ENCODE data around the gene STON1.
A peak's percentile ranks its signal among the peaks of the same experiment; 100 is the strongest.

Gene STON1, protein sequence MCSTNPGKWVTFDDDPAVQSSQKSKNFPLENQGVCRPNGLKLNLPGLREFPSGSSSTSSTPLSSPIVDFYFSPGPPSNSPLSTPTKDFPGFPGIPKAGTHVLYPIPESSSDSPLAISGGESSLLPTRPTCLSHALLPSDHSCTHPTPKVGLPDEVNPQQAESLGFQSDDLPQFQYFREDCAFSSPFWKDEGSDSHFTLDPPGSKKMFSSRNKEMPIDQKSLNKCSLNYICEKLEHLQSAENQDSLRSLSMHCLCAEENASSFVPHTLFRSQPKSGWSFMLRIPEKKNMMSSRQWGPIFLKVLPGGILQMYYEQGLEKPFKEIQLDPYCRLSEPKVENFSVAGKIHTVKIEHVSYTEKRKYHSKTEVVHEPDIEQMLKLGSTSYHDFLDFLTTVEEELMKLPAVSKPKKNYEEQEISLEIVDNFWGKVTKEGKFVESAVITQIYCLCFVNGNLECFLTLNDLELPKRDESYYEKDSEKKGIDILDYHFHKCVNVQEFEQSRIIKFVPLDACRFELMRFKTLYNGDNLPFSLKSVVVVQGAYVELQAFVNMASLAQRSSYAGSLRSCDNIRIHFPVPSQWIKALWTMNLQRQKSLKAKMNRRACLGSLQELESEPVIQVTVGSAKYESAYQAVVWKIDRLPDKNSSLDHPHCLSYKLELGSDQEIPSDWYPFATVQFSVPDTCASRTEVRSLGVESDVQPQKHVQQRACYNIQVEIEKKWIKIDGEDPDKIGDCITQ

DNA sequence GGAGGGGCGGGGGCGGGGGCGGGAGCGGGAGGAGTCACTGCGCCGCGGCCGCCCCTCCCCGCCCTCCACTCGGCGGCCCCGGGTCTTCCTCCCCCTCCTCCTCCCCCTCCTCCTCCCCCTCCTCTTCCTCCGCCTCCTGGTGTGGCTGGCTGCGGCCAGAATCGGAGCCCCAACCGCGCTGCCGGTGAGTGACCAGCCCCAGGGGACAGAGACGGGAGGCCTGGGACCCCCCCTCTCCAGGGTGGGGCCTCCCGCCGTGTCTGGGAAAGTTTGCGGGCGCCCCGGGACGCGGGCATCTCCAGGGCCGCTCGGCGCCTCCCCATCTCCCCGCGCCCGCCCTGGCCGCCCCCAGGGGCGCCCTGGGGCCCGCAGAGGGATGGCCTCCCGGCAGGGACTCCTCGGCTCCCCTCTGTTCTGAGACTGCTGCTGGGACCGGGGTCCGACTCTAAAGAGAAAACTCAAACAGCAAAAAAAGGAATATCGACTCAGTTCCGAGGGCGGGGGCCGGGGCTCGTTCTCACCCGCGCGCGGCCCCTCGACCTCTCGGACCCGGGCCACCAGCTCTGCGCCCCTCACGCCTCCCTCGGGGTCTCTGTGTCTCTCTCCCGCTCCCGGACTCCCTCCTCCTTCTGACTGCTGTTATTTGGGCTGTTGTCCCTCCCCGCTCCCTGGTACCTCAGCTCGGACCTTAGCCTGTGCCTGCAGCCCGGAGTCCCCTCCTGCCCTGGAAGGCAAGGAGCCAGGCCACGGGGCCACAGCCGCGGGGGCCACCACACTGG is at the start of gene STON1:
TSS of gene STON1 (plus strand) at position 122 of the 779 bp plus-strand sequence. CDS start 50,480 bp downstream, outside the sequence.
- H3K4me1 ChIP-seq (ENCODE audit: insufficient read depth, low read length): peaks cover 29% of the 10 kb centered on the region
- H2AFZ ChIP-seq (ENCODE audit: low read depth, low read length): peak within 1 kb of the TSS; percentile 89
- no peaks in the 10 kb centered on the region for H3K36me3 ChIP-seq (ENCODE audit: insufficient read depth, low read length)
- peak within 1 kb of the TSS; percentile 72 for H3K4me3 ChIP-seq (ENCODE audit: low read length)
- no peaks in the 10 kb centered on the region for H3K9me3 ChIP-seq (ENCODE audit: low read length)
- H3K27me3 ChIP-seq (ENCODE audit: insufficient read depth, low read length): no peaks in the 10 kb centered on the region

DNA sequence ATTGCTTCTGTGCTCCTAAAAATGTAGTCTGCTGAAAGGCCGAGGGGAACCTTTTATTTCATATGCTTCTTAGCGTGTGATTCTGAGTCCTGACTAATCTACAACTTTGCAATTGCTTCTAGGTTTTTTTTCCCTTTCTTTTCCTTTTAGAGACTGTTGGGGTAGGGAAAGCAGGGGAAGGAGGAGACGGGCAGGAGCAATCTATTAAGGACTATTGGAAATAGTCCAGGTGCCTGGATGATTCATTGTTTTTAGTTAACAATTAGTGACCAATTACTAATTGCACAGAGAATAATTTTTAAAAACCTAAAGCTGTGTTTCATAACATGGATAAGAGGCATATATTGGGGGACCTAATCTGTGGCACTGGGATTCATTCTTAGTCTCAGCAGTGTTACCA is 49.4 kb upstream of the STON1 start:
- no peak overlapping the region for H3K4me3 ChIP-seq (ENCODE audit: low read length)
- H3K9me3 ChIP-seq (ENCODE audit: low read length): no peaks in the 10 kb centered on the region
- H3K36me3 ChIP-seq (ENCODE audit: insufficient read depth, low read length): peaks cover 7% of the 10 kb centered on the region
- H3K27me3 ChIP-seq (ENCODE audit: insufficient read depth, low read length): no peaks in the 10 kb centered on the region
- no peak overlapping the region for H2AFZ ChIP-seq (ENCODE audit: low read depth, low read length)
- no peaks in the 10 kb centered on the region for H3K4me1 ChIP-seq (ENCODE audit: insufficient read depth, low read length)

DNA sequence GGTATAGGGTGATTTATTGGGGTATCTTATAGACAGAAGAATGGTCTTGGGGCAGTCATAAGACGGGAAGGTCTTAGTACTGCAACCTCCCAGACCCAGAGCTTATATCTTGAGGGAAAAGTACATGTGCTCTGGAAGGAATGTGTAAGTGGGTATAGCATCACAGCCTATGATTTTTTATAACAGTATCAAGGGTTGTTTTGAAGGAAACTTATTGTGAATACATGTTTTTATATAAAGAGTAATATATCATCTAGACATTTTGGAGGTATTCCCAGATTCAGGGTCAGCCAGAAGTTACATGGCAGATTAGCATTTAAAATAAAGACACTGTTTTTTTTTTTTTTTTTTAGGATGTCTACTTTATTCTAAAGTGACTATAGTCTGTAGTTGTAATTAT is 47.6 kb upstream of the STON1 start:
- no peak overlapping the region for H2AFZ ChIP-seq (ENCODE audit: low read depth, low read length)
- no peaks in the 10 kb centered on the region for H3K9me3 ChIP-seq (ENCODE audit: low read length)
- no peak overlapping the region for H3K4me3 ChIP-seq (ENCODE audit: low read length)
- H3K27me3 ChIP-seq (ENCODE audit: insufficient read depth, low read length): no peaks in the 10 kb centered on the region
- peaks cover 16% of the 10 kb centered on the region for H3K36me3 ChIP-seq (ENCODE audit: insufficient read depth, low read length)
- no peaks in the 10 kb centered on the region for H3K4me1 ChIP-seq (ENCODE audit: insufficient read depth, low read length)

DNA sequence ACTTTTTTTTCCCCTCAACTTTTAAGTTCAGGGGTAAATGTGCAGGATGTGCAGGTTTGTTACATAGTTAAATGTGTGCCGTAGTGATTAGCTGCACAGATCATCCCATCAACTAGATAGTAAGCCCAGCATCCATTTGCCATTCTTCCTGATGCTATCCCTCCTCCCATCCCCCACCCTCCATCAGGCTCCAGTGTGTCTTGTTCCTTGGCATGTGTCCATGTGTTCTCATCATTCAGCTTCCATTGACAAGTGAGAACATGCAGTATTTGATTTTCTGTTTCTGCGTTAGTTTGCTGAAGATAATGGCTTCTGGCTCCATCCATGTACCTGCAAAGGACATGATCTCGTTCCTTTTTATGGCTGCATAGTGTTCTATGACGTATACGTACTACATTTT is 47.2 kb upstream of the STON1 start:
- peaks cover 18% of the 10 kb centered on the region for H3K36me3 ChIP-seq (ENCODE audit: insufficient read depth, low read length)
- no peaks in the 10 kb centered on the region for H3K4me1 ChIP-seq (ENCODE audit: insufficient read depth, low read length)
- no peaks in the 10 kb centered on the region for H3K9me3 ChIP-seq (ENCODE audit: low read length)
- H3K4me3 ChIP-seq (ENCODE audit: low read length): no peak overlapping the region
- H2AFZ ChIP-seq (ENCODE audit: low read depth, low read length): no peak overlapping the region
- H3K27me3 ChIP-seq (ENCODE audit: insufficient read depth, low read length): no peaks in the 10 kb centered on the region

DNA sequence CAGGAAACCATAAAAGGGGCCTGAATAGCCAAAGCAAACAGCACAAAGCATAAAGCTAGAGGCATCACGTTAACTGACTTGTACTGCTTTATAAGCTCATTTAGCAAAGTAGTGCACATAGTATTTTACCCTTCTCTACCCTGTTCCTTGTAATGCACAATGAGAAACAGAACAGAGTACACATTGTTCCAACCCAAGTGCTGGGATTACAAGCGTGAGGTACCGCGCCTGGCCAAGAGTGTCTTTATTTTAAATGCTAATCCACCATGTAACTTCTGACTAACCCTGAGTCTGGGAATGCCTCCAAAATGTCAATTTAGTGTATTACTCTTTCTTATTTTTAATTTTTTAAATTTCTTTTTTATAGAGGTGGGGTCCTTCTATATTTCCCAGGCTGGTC is 46.4 kb upstream of the STON1 start:
- H3K4me1 ChIP-seq (ENCODE audit: insufficient read depth, low read length): no peaks in the 10 kb centered on the region
- peaks cover 23% of the 10 kb centered on the region for H3K36me3 ChIP-seq (ENCODE audit: insufficient read depth, low read length)
- H2AFZ ChIP-seq (ENCODE audit: low read depth, low read length): no peak overlapping the region
- no peak overlapping the region for H3K4me3 ChIP-seq (ENCODE audit: low read length)
- H3K9me3 ChIP-seq (ENCODE audit: low read length): no peaks in the 10 kb centered on the region
- H3K27me3 ChIP-seq (ENCODE audit: insufficient read depth, low read length): no peaks in the 10 kb centered on the region

DNA sequence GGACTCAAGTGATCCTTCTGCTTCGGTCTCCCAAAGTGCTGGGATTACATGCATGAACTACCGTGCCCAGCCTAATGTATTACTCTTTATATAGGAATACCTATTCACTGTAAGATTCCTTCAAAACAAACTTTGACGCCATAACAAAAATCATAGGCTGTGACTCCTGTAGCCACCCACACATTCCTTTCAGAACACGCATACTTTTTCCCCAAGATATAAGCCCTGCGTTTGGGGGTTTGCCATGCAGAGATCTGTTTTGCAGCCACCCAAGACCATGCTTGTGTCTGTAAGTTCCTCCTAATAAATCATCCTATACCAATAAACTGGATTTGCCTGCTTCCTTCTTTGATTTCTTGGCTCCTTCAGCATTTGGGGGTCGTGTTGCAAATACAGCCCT is 46.0 kb upstream of the STON1 start:
- Histone ChIP-seq H3K4me3 (ENCODE audit: low read length) (no peak overlapping the region), H3K36me3 (ENCODE audit: insufficient read depth, low read length) (peaks cover 26% of the 10 kb centered on the region), H3K9me3 (ENCODE audit: low read length) (no peaks in the 10 kb centered on the region)

DNA sequence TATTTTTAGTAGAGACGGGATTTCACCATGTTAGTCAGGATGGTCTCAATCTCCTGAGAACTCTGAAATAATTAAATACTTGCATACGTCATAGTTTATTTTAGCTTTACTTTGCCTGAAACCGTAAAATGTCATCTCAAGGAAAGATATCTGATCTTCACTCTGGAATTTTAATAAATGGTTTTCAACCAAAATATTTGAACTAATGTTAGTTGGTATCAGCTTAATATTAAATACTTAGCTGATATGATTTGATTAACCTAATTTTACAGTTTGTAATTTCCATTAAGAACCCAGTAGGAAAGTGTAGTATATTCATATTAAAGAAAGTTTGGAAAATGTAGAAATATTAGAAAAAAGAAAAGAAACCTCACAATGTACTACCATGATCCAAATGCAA is 41.4 kb upstream of the STON1 start:
- Histone ChIP-seq H3K36me3 (ENCODE audit: insufficient read depth, low read length) (peaks cover 33% of the 10 kb centered on the region), H3K4me3 (ENCODE audit: low read length) (no peak overlapping the region), H3K27me3 (ENCODE audit: insufficient read depth, low read length) (no peaks in the 10 kb centered on the region), H3K4me1 (ENCODE audit: insufficient read depth, low read length) (no peaks in the 10 kb centered on the region), H2AFZ (ENCODE audit: low read depth, low read length) (no peak overlapping the region), H3K9me3 (ENCODE audit: low read length) (no peaks in the 10 kb centered on the region)

More for the DNA sequence above, 46.0 kb upstream of the STON1 start:
- no peak overlapping the region for H2AFZ ChIP-seq (ENCODE audit: low read depth, low read length)
- no peaks in the 10 kb centered on the region for H3K4me1 ChIP-seq (ENCODE audit: insufficient read depth, low read length)
- H3K27me3 ChIP-seq (ENCODE audit: insufficient read depth, low read length): no peaks in the 10 kb centered on the region

DNA sequence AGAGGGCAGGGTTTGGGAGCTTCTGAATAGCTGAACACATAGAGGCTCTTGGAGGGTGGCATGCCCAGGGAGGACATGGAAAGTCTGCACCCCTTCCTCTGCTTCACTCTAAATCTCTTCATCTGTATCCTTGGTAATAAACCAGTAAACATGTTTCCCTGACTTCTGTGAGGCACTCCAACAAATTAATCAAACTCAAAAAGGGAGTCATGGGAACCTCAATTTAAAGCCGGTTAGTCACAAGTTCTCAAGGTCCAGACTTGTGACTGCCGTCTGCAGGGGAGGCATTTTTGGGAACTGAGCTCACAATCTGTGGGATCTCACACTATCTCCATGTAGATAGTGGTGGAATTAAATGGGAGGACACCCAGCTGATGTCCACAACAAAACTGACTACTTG is 33.1 kb upstream of the STON1 start:
- Histone ChIP-seq H2AFZ (ENCODE audit: low read depth, low read length) (no peak overlapping the region), H3K27me3 (ENCODE audit: insufficient read depth, low read length) (no peaks in the 10 kb centered on the region), H3K9me3 (ENCODE audit: low read length) (peaks cover 2% of the 10 kb centered on the region), H3K4me3 (ENCODE audit: low read length) (no peak overlapping the region), H3K36me3 (ENCODE audit: insufficient read depth, low read length) (peaks cover 38% of the 10 kb centered on the region), H3K4me1 (ENCODE audit: insufficient read depth, low read length) (no peaks in the 10 kb centered on the region)

DNA sequence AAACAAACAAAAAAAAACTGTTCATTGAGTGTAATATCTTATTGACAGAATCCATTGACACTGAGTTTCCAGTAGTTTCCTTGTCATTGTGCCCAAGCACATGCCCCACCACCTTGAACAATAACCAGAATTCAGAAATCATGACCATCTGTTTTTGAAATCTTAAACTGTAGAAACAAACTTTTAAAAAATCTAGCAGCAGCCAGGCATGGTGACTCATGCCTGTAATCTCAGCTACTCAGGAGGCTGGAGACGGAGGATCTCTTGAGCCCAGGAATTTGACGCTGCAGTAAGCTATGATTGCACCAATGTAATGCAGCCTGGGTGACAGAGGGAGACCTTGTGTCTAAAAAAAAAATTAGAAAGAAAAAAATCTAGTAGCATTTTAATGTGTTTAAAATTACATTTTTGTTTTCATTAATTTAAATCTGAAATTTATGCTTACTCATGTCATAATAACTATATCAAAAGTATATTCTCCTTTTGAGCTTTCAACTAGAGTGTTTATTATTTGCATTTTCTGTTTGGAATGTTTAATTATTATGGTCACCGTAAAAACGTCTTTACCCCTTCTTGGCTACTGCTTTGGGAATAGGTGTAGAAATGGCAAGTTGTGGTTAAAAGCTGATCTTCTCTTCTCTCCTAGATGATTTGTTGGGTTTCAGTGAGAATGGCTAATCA is 25.2 kb upstream of the STON1 start:
- Histone ChIP-seq H3K36me3 (ENCODE audit: insufficient read depth, low read length) (peaks cover 31% of the 10 kb centered on the region), H3K9me3 (ENCODE audit: low read length) (no peaks in the 10 kb centered on the region), H3K4me3 (ENCODE audit: low read length) (no peak overlapping the region), H2AFZ (ENCODE audit: low read depth, low read length) (no peak overlapping the region), H3K4me1 (ENCODE audit: insufficient read depth, low read length) (peaks cover 12% of the 10 kb centered on the region), H3K27me3 (ENCODE audit: insufficient read depth, low read length) (no peaks in the 10 kb centered on the region)

DNA sequence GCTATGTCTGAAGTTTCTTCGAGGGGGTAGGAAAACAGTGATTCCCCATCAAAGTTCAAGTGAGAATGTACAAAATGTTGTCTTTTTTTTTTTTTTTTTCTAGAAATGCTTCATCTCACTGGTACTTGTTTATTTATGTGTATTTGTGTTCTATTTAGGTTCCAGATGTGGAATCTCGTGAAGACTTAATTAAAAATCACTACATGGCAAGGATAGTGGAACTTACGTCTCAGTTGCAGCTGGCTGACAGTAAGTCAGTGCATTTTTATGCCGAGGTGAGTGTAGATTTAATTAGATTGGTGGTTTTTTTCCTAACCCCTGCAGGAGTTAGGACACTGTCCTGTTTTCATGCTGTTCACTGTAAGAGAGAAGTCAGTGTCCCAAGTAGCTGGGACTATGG is 22.8 kb upstream of the STON1 start:
- Histone ChIP-seq H3K4me1 (ENCODE audit: insufficient read depth, low read length) (peaks cover 12% of the 10 kb centered on the region), H3K9me3 (ENCODE audit: low read length) (no peaks in the 10 kb centered on the region), H3K36me3 (ENCODE audit: insufficient read depth, low read length) (peaks cover 34% of the 10 kb centered on the region), H3K4me3 (ENCODE audit: low read length) (no peak overlapping the region), H2AFZ (ENCODE audit: low read depth, low read length) (no peak overlapping the region), H3K27me3 (ENCODE audit: insufficient read depth, low read length) (no peaks in the 10 kb centered on the region)

DNA sequence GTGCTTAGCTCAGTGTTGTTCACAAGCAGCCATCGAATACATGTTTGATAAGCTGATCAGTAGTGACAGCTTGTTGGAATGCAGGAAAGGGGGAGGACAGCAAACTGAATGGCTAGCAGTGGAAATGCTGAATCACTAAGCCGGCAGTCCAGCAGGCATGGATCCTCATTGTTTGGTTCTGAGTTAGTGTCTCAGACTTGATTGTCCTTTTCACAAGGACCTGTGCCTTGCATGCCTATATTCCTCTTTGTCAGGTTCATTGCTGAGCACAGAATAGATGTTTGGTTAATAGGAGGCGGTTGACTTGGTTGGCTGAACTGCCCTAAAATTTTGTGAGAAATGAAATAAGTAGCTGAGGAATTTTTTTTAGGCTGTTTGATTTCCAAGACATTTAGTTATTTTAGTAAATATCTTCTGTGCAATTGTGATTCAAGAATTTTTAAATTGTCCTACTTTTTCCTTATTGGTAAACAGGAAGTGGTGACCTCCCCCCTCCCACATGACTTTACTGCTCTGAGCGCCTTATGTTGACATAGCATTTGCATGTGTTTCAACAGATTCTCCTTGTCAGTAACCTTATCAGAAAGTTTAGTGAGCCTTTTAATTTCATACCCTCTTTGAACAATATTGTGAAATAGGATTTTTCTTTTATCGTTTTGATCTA is 21.4 kb upstream of the STON1 start:
- Histone ChIP-seq H3K4me3 (ENCODE audit: low read length) (no peak overlapping the region), H3K27me3 (ENCODE audit: insufficient read depth, low read length) (no peaks in the 10 kb centered on the region), H3K36me3 (ENCODE audit: insufficient read depth, low read length) (peaks cover 40% of the 10 kb centered on the region), H3K9me3 (ENCODE audit: low read length) (no peaks in the 10 kb centered on the region), H2AFZ (ENCODE audit: low read depth, low read length) (no peak overlapping the region), H3K4me1 (ENCODE audit: insufficient read depth, low read length) (peaks cover 12% of the 10 kb centered on the region)

DNA sequence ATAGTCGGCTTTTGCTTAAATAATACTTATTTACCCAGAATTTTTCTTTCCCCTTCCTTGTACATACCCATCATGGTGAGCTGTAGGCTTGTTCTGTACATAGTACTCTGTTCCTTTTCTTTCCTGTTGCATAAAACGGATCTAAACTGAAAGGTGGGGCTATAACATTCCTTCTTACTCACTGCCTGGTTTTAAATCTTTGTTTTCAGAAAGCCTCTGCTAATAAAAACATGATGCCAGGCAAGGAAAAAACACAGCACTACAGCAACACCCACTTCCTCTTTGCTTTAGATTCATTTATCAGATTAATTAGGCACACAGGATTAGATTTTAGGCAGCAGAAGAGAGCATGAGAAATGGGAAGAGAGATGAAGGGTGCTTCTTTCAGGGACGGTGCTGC is 19.6 kb upstream of the STON1 start:
- H3K9me3 ChIP-seq (ENCODE audit: low read length): no peaks in the 10 kb centered on the region
- no peaks in the 10 kb centered on the region for H3K27me3 ChIP-seq (ENCODE audit: insufficient read depth, low read length)
- no peak overlapping the region for H2AFZ ChIP-seq (ENCODE audit: low read depth, low read length)
- peaks cover 45% of the 10 kb centered on the region for H3K36me3 ChIP-seq (ENCODE audit: insufficient read depth, low read length)
- no peak overlapping the region for H3K4me3 ChIP-seq (ENCODE audit: low read length)
- H3K4me1 ChIP-seq (ENCODE audit: insufficient read depth, low read length): peaks cover 12% of the 10 kb centered on the region
